ENCODE data around the gene NANOS1. TPM values are rescaled to one million over a fixed set of nuclear protein-coding genes. Genes with fewer than 3 reads are reported as not detected.

The NANOS1 gene
- total and polyA plus RNA-seq, 2 experiments from 2014 or later, result 3.8 to 6.2 TPM

- 91% methylated on average over 11 of the region's 11 CpGs for WGBS (ENCODE audit: low lambda C conversion rate, missing lambda C conversion rate)
Measured at GRCh38 chr10:118981946-118982345, 47.6 kb upstream of the NANOS1 start.

GRCh38 chr10:118982366-118982765 lies 47.1 kb upstream of the NANOS1 start:
- no peak overlapping the region for H3K4me3 ChIP-seq
- H3K27ac ChIP-seq, result no peak overlapping the region
- no peaks in the 10 kb centered on the region for H3K79me2 ChIP-seq
- no peak for DNase-seq (ENCODE audit: low spot score)
- no peaks in the 10 kb centered on the region for H3K36me3 ChIP-seq (replicated peaks; ENCODE audit: insufficient read depth, low read depth)
- WGBS (ENCODE audit: low lambda C conversion rate, missing lambda C conversion rate), result 87% methylated on average over 4 of the region's 4 CpGs
- TF ChIP-seq CTCF (IDR thresholded peaks at IDR 0.05; ENCODE audit: poor library complexity), result no peak
- no peak for TF ChIP-seq EZH2phosphoT487 (IDR thresholded peaks at IDR 0.05; ENCODE audit: low read depth, severe bottlenecking, unreplicated experiment)
- TF ChIP-seq EZH2 (IDR thresholded peaks at IDR 0.05; ENCODE audit: borderline replicate concordance), result no peak
- no peaks in the 10 kb centered on the region for H3K9me3 ChIP-seq (ENCODE audit: low read depth)
- H3K9me2 ChIP-seq (replicated peaks; ENCODE audit: insufficient read depth), result no peaks in the 10 kb centered on the region
- H2AFZ ChIP-seq, result no peak overlapping the region
- no peaks in the 10 kb centered on the region for H3K27me3 ChIP-seq
- H3K4me2 ChIP-seq, result no peak overlapping the region
- H4K20me1 ChIP-seq (ENCODE audit: insufficient read depth, poor library complexity, severe bottlenecking), result no peaks in the 10 kb centered on the region
- no peaks in the 10 kb centered on the region for H3K4me1 ChIP-seq (ENCODE audit: insufficient read depth)

More at GRCh38 chr10:118981946-118982345, 47.6 kb upstream of the NANOS1 start:
- H3K4me3 ChIP-seq, result no peak overlapping the region
- H3K9me2 ChIP-seq (replicated peaks; ENCODE audit: insufficient read depth), result no peaks in the 10 kb centered on the region
- TF ChIP-seq EZH2 (IDR thresholded peaks at IDR 0.05; ENCODE audit: borderline replicate concordance) (no peak), CTCF (IDR thresholded peaks at IDR 0.05; ENCODE audit: poor library complexity) (no peak), EZH2phosphoT487 (IDR thresholded peaks at IDR 0.05; ENCODE audit: low read depth, severe bottlenecking, unreplicated experiment) (no peak)
- no peak overlapping the region for H3K4me2 ChIP-seq
- no peaks in the 10 kb centered on the region for H4K20me1 ChIP-seq (ENCODE audit: insufficient read depth, poor library complexity, severe bottlenecking)
- H3K27me3 ChIP-seq, result no peaks in the 10 kb centered on the region
- no peaks in the 10 kb centered on the region for H3K4me1 ChIP-seq (ENCODE audit: insufficient read depth)
- no peak overlapping the region for H3K27ac ChIP-seq
- H3K79me2 ChIP-seq, result no peaks in the 10 kb centered on the region
- H2AFZ ChIP-seq, result no peak overlapping the region
- no peak for DNase-seq (ENCODE audit: low spot score)
- H3K36me3 ChIP-seq (replicated peaks; ENCODE audit: insufficient read depth, low read depth), result no peaks in the 10 kb centered on the region
- no peaks in the 10 kb centered on the region for H3K9me3 ChIP-seq (ENCODE audit: low read depth)

GRCh38 chr10:118983263-118983662 lies 46.3 kb upstream of the NANOS1 start:
- Histone ChIP-seq H3K4me2 (no peak overlapping the region), H3K27ac (no peak overlapping the region), H3K4me3 (no peak overlapping the region), H2AFZ (no peak overlapping the region), H3K79me2 (no peaks in the 10 kb centered on the region), H3K9me2 (replicated peaks; ENCODE audit: insufficient read depth) (no peaks in the 10 kb centered on the region), H4K20me1 (ENCODE audit: insufficient read depth, poor library complexity, severe bottlenecking) (no peaks in the 10 kb centered on the region), H3K9me3 (ENCODE audit: low read depth) (no peaks in the 10 kb centered on the region), H3K36me3 (replicated peaks; ENCODE audit: insufficient read depth, low read depth) (no peaks in the 10 kb centered on the region), H3K4me1 (ENCODE audit: insufficient read depth) (no peaks in the 10 kb centered on the region), H3K27me3 (no peaks in the 10 kb centered on the region)
- WGBS (ENCODE audit: low lambda C conversion rate, missing lambda C conversion rate), result 87% methylated on average over 1 of the region's 1 CpG
- no peak for DNase-seq (ENCODE audit: low spot score)
- TF ChIP-seq CTCF (IDR thresholded peaks at IDR 0.05; ENCODE audit: poor library complexity), result no peak
- TF ChIP-seq EZH2 (IDR thresholded peaks at IDR 0.05; ENCODE audit: borderline replicate concordance), result no peak
- TF ChIP-seq EZH2phosphoT487 (IDR thresholded peaks at IDR 0.05; ENCODE audit: low read depth, severe bottlenecking, unreplicated experiment), result no peak

GRCh38 chr10:118985576-118985975 lies 43.9 kb upstream of the NANOS1 start:
- H4K20me1 ChIP-seq (ENCODE audit: insufficient read depth, poor library complexity, severe bottlenecking), result no peaks in the 10 kb centered on the region
- no peak overlapping the region for H3K4me2 ChIP-seq
- H3K9me3 ChIP-seq (ENCODE audit: low read depth), result no peaks in the 10 kb centered on the region
- DNase-seq (ENCODE audit: low spot score), result no peak
- no peaks in the 10 kb centered on the region for H3K79me2 ChIP-seq
- H3K36me3 ChIP-seq (replicated peaks; ENCODE audit: insufficient read depth, low read depth), result no peaks in the 10 kb centered on the region
- no peak overlapping the region for H2AFZ ChIP-seq
- H3K4me3 ChIP-seq, result no peak overlapping the region
- 97% methylated on average over 2 of the region's 2 CpGs for WGBS (ENCODE audit: low lambda C conversion rate, missing lambda C conversion rate)
- TF ChIP-seq EZH2 (IDR thresholded peaks at IDR 0.05; ENCODE audit: borderline replicate concordance) (no peak), CTCF (IDR thresholded peaks at IDR 0.05; ENCODE audit: poor library complexity) (no peak), EZH2phosphoT487 (IDR thresholded peaks at IDR 0.05; ENCODE audit: low read depth, severe bottlenecking, unreplicated experiment) (no peak)
- H3K27ac ChIP-seq, result no peak overlapping the region
- no peaks in the 10 kb centered on the region for H3K4me1 ChIP-seq (ENCODE audit: insufficient read depth)
- no peaks in the 10 kb centered on the region for H3K27me3 ChIP-seq
- no peaks in the 10 kb centered on the region for H3K9me2 ChIP-seq (replicated peaks; ENCODE audit: insufficient read depth)
